ENCODE results near the gene GRID1.
A peak's percentile ranks its signal among the peaks of the same experiment; 100 is the strongest.

The GRID1 gene

GRCh38 chr10:85924382-85925102, 442.1 kb downstream of the GRID1 start:
- TF ChIP-seq GATA2 (IDR thresholded peaks at IDR 0.05; ENCODE audit: low read depth, low read length) (no peak), GATA3 (IDR thresholded peaks at IDR 0.05; ENCODE audit: low read depth, low read length) (no peak)

- TF ChIP-seq GATA2 (IDR thresholded peaks at IDR 0.05; ENCODE audit: low read depth, low read length), result no peak
- TF ChIP-seq GATA3 (IDR thresholded peaks at IDR 0.05; ENCODE audit: low read depth, low read length), result no peak
These were observed 444.1 kb downstream of the GRID1 start for GRCh38 chr10:85922356-85923129.

- TF ChIP-seq GATA2 (IDR thresholded peaks at IDR 0.05; ENCODE audit: low read depth, low read length) (no peak), GATA3 (IDR thresholded peaks at IDR 0.05; ENCODE audit: low read depth, low read length) (no peak)
These were observed 444.8 kb downstream of the GRID1 start for GRCh38 chr10:85921789-85922188.

GRCh38 chr10:85920311-85920710, 446.3 kb downstream of the GRID1 start:
- no peak for TF ChIP-seq GATA2 (IDR thresholded peaks at IDR 0.05; ENCODE audit: low read depth, low read length)
- TF ChIP-seq GATA3 (IDR thresholded peaks at IDR 0.05; ENCODE audit: low read depth, low read length), result no peak

- TF ChIP-seq GATA2 (IDR thresholded peaks at IDR 0.05; ENCODE audit: low read depth, low read length) (no peak), GATA3 (IDR thresholded peaks at IDR 0.05; ENCODE audit: low read depth, low read length) (no peak)
These were observed 447.0 kb downstream of the GRID1 start for GRCh38 chr10:85919491-85920021.

GRCh38 chr10:85918371-85918770, 448.2 kb downstream of the GRID1 start:
- TF ChIP-seq GATA3 (IDR thresholded peaks at IDR 0.05; ENCODE audit: low read depth, low read length), result no peak
- no peak for TF ChIP-seq GATA2 (IDR thresholded peaks at IDR 0.05; ENCODE audit: low read depth, low read length)

- TF ChIP-seq GATA2 (IDR thresholded peaks at IDR 0.05; ENCODE audit: low read depth, low read length) (no peak), GATA3 (IDR thresholded peaks at IDR 0.05; ENCODE audit: low read depth, low read length) (no peak)
These were observed 449.0 kb downstream of the GRID1 start for GRCh38 chr10:85917601-85918000.

GRCh38 chr10:85916994-85917573, 449.5 kb downstream of the GRID1 start:
- TF ChIP-seq GATA2 (IDR thresholded peaks at IDR 0.05; ENCODE audit: low read depth, low read length), result peak; percentile 79
- no peak for TF ChIP-seq GATA3 (IDR thresholded peaks at IDR 0.05; ENCODE audit: low read depth, low read length)

- no peak for TF ChIP-seq GATA3 (IDR thresholded peaks at IDR 0.05; ENCODE audit: low read depth, low read length)
- 0 out of 2 replicates have a peak, but pooled peaks have one; percentile 15 for TF ChIP-seq GATA2 (IDR thresholded peaks at IDR 0.05; ENCODE audit: low read depth, low read length)
These were observed 450.3 kb downstream of the GRID1 start for GRCh38 chr10:85916286-85916685.

GRCh38 chr10:85915245-85915846, 451.2 kb downstream of the GRID1 start:
- TF ChIP-seq GATA3 (IDR thresholded peaks at IDR 0.05; ENCODE audit: low read depth, low read length), result no peak
- TF ChIP-seq GATA2 (IDR thresholded peaks at IDR 0.05; ENCODE audit: low read depth, low read length), result no peak

GRCh38 chr10:85914720-85915119, 451.9 kb downstream of the GRID1 start:
- TF ChIP-seq GATA3 (IDR thresholded peaks at IDR 0.05; ENCODE audit: low read depth, low read length), result no peak
- no peak for TF ChIP-seq GATA2 (IDR thresholded peaks at IDR 0.05; ENCODE audit: low read depth, low read length)

GRCh38 chr10:85908462-85908861, 458.1 kb downstream of the GRID1 start:
- TF ChIP-seq GATA2 (IDR thresholded peaks at IDR 0.05; ENCODE audit: low read depth, low read length) (no peak), GATA3 (IDR thresholded peaks at IDR 0.05; ENCODE audit: low read depth, low read length) (no peak)

GRCh38 chr10:85902051-85902450, 464.5 kb downstream of the GRID1 start:
- TF ChIP-seq GATA3 (IDR thresholded peaks at IDR 0.05; ENCODE audit: low read depth, low read length) (no peak), GATA2 (IDR thresholded peaks at IDR 0.05; ENCODE audit: low read depth, low read length) (no peak)

GRCh38 chr10:85901599-85901998, 465.0 kb downstream of the GRID1 start:
- TF ChIP-seq GATA2 (IDR thresholded peaks at IDR 0.05; ENCODE audit: low read depth, low read length) (no peak), GATA3 (IDR thresholded peaks at IDR 0.05; ENCODE audit: low read depth, low read length) (no peak)

Data from SH-SY5Y (cell line).